ENCODE measurements around the gene HDAC2.
"Not testable (repeated sequence)": the region's sequence is repeated elsewhere in the genome, so short reads cannot be mapped to it uniquely, and the experiment has no call there.

Gene HDAC2

DNA sequence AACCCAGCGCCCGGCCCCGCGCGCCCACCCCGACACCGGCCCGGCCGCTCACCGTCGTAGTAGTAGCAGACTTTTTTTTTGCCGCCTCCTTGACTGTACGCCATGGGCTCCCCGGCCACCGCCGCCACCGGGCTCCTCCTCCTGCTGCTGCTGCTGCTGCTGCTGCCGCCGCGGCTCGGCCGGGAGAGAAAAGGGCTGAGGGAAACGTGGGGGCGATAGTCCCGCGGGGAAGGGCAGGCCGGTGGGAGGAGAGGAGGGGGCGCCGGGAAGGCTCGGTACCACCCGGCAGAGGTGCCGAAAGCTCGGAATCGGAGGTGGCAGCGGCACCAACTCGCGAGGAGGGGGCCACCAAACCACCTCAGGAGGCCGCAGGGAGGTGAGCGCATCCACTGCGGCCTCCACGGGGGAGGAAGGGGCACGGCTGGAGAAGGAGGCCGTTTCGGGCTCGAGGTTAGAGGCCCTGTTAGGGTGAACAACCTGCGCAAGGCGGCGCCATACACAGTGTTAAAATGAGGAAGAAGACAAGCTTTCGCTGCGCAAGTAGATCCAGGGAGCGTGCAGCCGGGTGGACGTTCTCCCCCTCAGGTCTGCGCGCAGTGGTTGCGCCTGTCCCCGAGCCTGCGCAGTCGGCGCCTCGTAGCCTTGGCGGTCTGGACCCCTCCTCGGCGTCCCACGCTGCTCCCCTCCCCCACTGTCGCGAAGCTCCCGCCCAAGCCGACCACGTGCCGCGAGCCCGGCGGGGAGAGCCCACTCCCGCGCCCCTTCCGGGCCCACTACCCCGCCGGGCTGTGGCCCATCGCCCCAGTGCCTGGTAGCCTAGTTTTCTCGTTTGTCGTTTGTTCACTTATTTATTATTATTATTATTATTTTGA is at the start of gene HDAC2:
TSS of gene HDAC2 (minus strand) at position 344 of the 872 bp plus-strand sequence. CDS start at position 104, 240 bp downstream.
- peak; percentile 79 for DNase-seq

DNA sequence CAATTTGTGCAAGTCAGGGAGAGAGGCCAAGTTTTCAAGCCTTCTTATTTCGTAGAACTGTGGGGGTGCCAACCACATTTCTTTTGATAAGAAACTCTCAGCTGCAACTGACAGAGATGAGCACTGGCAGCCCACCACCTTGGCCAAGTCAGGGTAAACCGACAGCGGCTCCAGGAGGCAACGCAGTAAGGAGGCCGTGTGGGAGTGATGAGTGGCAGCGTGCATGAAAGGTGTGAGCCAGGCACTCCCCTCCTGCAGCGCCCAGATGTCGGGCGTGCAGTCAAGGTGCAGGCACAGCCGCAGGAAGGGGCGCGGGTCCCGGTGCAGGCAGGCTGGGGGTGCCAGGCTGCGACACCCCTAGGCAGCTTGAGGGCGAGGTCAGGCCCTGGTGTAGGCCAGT is 49.2 kb upstream of the HDAC2 start:
- DNase-seq: no peak

DNA sequence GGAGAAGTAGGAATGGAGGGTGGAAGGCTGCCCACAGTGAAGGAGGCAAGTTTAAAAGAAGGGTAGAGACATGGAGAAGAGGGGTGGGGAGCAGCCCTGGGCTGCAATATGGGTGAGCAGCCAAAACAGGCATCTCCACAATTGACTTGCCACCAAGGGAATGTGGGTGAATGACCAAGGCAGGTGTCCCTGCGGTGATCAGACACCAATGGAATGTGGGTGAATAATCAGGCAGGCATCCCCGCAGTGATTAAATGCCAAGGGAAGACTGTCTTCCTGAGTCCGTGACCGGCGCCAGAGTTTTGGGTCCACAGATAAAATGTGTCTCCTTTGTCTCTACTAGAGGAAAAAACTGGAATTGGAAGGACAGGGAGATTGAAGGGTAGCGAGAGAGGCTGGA is 46.2 kb upstream of the HDAC2 start:
- not testable (repeated sequence) for DNase-seq

DNA sequence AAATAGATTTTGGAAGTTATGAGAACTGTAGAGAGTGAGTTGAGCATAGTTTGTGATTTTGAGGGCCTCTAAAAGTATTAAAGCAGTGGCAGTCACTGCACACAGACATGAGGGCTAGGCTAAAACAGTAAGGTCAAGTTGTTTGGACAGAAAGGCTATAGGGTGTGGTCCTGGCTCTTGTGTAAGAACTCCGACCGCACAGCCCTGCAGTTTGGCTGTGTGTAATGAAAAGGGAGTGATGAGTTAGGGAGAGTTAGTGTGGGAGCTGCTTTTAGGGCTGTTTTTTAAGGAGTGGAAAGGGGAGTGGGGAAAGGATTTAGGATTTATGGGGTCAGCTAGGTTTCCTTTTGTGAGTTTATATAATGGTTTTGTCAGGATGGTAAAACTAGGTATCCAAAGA is 43.2 kb upstream of the HDAC2 start:
- not testable (repeated sequence) for DNase-seq

DNA sequence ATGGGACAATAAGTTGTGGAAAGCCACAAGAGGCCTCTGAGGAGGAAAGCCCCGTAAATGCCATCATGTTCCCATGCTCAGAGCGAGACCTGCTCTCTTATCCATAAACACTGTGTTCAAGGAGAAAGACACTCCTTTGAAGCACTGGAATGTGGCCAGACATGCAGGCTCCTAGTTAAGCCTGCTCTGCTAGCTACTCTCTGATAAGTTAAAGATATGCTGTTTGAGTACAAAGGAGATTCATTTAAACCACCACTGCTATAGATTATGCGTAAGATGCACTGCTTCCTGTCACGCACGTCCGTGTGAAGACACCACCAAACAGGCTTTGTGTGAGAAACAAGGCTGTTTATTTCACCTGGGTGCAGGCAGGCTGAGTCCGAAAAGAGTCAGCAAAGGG is 40.5 kb upstream of the HDAC2 start:
- DNase-seq: peak; percentile 5

DNA sequence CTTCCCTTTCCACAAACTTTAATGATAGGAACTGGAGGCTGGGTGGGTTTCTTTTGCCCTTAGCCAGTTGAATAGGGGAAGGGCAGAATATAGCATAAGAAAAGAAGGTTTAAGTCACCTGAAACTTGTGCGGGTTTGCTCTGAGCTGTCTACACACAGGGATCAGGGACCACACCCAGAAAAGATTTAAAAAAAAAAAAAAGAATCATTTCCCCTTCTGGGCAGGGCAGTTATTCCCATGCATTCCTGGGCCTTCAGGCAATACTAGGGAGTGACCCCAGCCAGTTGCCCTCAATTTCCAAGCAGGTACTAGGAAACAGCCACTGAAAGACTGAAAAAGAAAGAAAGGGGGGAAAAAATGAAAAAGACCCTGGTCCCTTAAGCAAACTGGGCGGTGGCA is 39.6 kb upstream of the HDAC2 start:
- no peak for DNase-seq

DNA sequence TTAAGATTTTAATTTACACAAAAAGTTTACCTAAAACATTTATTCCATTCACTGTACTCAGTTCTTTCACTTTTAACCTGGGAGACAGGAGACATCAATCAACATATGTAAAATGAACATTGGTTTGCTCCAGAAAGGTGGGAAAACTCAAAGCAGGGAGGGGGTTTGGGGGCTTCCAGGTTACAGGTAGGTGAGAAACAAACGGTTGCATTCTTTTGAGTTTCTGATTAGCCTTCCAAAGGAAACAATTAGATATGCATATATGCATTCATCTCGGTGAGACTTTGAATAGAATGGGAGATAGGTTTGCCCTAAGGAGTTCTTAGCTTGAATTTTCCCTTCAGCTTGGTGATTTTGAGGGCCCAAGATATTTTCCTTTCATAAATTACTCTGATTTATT is 38.2 kb upstream of the HDAC2 start:
- no peak for DNase-seq

DNA sequence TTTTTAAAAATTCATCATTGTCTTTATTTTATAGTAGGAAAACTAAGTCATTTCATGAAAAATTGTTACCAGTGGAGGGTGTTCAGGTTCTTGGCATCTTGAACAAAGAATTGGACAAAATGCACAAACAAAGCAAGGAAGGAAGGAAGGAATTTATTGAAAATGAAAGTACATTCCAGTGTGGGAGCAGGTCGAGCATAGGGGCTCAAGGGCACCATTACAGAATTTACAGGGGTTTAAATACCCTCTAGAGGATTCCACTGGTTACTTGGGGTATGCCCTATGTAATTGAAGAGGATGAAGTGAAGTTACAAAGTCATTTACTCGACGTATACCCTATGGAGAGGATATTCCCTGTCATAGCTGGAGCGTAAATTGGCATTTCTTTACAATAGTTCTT is 37.4 kb upstream of the HDAC2 start:
- DNase-seq: no peak

DNA sequence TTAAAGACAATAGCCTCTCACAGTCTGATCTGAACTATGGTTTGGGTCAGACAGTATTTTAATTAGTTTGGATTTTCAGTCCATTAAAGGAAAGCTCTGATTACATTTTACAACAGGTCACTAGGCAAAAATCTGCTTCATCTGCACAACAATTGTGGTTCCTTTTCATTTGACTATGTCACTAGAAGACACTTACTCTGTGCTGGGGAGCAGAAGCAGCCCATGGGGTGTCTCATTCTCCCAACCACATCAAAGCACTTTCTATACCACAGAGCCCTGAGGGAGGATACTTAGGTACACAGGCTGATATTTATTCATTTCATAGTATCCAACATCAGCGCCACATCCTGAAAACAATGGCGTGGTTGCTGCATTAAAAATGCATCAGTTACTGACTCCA is 36.6 kb upstream of the HDAC2 start:
- DNase-seq: peak; percentile 10

DNA sequence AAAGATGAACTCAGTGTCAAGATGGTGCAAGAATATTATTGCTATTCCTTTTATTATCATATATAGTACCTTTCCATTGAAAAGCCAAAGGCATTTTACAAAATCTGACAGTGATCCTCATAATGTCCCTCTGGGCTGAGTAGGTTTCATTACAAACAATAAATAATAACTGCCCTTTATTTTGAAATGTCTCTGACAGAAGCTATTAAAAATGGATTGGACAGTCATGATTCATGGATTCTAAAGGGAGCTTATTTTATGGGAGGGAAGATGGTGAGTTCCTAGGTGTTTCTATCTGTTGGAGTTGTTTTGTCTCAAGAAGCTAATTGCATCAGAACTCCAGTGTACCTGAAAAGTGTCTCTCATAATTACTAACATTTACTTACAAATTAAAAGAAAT is 30.4 kb upstream of the HDAC2 start:
- no peak for DNase-seq

DNA sequence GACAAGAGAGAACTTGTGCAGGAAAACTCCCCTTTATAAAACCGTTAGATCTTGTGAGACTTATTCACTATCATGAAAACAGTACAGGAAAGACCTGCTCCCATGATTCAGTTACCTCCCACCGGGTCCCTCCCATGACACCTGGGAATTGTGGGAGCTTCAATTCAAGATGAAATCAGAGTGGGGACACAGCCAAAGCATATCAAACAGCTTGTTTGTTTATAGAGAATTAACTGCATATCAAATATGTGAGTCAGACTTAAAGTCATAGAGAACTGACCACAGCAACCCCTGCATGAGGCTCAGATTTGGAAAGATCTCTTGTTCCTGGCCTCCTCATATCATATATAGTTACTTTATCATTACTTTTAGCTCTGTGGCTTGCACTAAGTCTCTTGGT is 29.1 kb upstream of the HDAC2 start:
- DNase-seq: no peak

DNA sequence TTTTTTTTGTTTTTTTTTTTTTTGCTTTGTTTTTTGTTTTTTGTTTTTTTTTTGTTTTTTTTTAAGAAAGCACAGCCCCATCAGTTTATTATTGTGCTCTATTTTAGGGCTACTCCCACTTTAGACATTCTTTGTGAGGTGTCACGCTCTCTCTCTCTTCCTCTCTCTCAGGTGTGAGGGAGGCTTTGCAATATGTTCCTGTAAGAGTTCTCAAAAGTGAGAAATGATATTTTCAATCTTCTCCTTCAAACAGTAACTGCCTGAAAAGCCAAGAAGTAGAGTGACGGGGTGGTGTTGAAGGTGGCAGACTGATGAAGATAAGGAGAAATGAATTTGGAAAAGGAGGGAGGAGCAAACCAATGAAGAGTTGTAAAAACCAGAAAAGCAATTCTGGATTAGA is 28.3 kb upstream of the HDAC2 start:
- DNase-seq: no peak

DNA sequence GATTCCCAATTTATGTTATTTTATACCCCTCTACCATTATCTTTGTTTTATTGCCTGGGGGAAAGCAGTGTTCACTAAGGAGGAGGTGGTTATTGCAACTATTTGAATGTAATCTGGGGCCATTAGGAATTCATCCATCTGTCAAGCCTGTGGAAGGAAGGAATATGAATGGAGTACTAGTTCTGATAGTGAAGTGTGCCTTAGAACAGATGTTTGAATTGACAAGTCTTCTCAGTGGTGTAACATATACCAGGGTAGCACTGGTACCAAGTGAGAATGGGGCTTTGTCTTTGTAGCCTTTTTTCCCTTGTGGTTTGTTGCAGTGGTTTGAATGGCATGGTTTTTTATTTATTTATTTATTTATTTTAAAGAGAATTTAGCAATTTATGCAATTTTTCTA is 27.9 kb upstream of the HDAC2 start:
- DNase-seq: no peak

DNA sequence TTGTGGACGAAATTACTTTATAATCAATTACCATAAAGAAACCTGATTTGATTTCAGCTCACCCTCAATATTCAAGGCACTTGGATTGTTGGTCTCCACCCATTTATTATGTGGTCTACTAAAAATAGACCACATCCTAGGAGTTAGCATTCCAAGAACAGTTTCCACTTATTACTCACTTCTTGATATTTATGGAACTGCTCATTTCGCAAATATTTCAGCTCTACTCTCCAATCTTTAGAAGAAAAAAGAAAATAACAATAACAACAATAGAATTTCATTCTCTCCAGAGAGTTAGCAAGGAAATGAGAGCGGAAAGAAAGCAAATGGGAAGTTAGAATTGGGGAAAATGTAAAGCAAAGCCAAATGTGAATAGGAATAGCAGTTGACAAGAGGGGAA is 26.2 kb upstream of the HDAC2 start:
- DNase-seq: no peak

DNA sequence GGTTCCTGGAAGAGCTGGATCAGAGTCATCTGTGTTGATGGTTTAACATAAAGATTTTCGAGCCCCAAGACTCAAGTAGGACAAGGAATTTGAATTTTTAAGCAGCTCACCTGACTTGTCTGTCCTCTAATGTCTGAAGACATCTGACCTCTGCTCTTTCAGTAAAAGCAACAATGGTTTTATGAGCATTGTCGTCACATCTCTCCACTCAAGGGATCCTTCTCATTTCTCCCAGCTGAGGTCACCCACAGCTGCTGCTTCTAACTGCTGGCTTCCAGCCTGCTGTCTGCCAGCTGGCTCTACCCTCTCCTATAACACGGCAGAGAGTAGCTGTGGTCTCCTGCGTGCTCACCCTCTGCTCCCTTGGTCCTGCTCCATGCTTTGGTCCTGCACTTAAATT is 24.7 kb upstream of the HDAC2 start:
- DNase-seq: no peak

DNA sequence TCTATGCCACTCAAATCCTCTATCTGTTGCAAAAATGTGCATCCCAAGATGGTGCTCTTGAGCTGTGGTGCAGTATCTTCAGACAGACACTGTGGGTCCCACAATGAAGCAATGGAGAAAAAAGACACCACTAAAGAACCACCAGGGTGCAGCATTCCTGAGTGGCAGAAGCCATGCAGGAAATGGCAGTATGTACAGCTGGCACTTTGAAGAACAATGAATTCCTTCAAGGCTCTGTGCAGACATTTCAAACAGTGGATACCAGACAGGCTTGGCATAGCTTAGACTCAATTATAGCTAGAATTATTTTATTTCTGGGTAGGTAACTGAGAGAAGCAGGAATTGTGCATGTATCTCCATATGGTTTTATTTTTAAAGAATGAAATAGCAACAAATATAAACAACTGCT is 24.0 kb upstream of the HDAC2 start:
- peak; percentile 9 for DNase-seq

DNA sequence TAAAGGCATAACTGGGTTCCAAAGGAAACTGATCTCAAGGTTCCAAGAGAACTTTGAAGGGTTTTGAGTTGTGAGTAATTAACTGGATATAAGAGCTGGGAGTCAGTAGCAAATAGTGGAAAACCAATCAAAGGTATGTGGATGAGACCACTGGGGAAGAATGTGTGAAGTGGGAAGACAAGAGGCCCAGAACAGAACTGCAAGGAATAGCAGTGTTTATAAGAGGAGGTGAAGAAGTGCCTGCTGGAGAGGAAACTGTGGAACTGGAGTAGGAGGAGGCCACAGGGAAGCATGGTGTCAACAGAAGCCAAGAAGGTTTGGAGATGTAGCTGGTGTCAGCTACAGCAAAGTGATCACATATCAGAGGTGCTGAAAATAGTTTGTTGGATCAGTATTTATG is 18.7 kb upstream of the HDAC2 start:
- DNase-seq: no peak

DNA sequence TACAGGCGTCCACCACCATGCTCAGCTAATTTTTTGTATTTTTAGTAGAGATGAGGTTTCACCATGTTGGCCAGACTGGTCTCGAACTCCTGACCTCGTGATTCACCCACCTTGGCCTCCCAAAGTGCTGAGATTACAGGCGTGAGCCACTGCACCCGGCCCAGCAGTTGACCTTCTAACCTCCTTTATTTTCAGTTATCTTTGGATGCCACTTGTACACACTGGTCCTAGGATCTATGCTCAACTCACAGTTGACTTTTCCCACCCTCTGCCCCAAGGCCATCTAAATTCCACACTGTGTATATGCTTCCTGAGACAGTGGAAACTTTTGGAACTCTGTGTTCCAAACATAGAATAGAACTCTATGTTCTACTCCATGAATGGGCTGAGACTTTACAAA is 11.7 kb upstream of the HDAC2 start:
- DNase-seq: not testable (repeated sequence)

DNA sequence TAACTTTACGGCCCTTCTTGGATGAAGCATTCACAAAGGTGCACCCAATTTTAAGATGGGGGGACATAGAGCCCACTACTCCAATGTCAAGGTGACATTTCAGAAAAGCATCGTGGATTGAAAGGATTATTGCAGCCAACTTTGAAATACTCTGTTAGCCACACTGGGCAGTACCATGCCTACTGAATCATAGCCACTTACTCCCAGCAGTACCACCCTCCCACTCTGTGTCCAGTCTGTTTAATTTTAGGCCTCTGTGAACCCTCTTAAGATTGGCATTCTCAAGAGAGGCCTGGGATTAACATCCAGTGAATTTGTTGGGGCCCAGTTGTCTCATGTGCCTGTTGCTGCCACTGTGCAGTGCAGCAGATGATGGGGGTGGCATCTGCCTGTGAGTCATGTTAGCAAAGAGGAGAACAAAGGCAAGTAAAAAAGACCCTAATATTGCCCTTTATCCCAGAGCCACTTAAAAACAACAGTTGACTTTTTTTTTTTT is 11.2 kb upstream of the HDAC2 start:
- DNase-seq: no peak

DNA sequence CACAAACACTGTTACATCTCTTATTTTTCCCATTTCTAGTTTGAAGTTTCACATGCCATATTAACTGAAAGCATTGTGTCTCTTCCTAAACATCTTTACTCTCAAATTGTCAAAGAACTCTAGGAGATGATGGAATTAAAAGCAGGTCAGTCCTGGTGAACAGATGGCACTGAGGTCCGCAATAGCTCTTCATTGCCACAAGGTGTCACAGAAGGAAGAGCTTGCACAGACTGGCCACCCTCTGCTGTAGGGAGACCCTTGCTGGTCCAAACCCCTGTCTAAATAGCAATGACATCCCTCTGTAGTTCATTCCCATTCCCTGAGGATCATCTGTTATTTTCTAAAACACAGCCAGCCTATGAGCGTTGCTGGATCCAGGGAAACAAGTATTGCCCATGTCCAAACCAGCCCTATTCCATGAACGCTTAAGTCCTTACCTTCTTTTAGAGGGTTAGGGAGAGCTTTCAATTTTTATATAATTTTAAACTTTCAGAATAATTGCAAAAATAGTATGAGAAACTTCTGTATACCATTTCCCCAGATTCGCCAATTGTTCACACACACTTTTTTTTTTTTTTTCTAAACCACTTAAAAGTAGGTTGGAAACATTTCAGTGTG is 10.1 kb upstream of the HDAC2 start:
- DNase-seq: no peak

DNA sequence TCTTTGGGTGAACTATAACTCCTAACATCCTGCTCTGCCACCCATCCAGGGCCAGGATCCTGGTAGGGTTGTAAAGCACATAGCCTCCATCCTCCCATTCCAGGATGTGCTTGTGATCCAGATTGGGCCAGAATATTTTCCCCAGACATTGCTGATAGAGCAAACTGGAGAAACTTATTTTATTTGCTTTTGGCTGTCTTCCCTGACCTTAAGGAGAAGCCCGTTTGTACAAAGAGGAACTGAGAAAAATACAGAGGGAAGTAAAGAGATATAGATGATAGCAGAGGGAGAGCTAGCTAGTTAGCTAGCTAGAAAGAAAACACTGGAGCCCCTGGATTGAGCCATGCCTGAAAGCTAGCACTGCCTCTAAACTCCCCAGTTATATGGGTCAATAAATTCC is 9.0 kb upstream of the HDAC2 start:
- no peak for DNase-seq

DNA sequence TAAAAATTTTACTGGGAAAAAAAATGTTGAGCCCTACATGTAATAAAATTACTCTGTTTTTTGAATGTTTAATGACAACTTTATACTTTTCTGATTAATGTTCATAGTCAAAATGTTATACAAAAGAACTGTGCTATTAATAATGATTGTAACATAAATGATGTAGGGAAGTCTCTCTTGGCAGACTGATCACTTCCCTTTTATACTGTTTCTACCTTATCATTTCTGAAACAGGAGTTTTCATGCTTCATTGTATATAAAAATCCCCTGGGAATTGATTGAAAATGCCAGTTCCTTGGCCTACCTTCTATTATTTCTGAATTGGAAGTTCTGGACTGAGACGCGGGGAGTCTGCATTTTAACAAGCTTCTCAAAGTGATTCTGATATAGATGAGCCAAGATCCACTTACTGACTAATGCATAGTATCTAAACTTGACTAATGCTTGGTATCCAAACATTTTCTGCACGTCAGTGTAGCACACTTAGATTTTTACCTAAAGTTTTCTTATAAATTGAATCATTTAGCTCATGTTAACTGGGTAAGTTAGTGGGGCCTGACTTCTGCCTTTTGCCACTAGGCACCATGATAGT is 7.2 kb upstream of the HDAC2 start:
- no peak for DNase-seq

DNA sequence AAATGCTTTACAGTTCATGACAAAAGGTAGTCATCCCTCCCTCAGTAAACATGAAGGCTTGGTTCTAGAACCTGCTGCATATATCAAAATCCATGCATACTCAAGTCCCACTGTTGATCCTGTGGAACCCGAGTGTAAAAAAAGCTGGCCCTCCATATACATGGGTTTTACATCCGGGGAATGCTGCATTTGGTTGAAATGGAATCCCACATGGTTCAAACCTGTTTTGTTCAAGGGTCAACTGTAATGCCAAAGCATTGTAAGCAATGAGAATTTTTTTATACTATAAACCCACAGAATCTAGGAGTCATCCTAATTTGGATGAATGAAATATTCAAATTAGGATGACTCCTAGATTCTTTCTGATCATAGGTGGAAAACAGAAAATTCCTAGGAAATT is 5.9 kb upstream of the HDAC2 start:
- no peak for DNase-seq

DNA sequence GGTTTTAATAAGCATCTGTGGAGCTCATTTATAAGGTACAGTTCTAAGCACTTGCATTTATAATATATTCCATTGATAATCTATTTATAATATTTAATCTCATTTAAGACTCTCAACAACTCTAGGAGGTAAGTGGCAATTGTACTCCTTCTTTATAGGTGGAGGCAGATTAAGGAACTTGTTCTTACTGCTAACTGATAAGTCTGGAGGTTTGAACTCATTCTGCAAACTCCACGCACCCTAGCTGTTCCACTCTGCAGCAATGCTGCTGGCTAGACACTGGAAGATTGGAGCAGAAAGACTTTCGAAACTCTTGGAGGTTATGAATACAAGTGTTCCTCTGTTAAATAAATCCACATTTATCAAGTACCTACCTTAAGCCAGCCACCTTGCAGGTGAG is 793 bp upstream of the HDAC2 start:
- DNase-seq: no peak
